Caco-2 (cell line): ENCODE data around the gene TMEM204. TPM values are rescaled to one million over a fixed set of nuclear protein-coding genes. Genes with fewer than 3 reads are reported as not detected.

Experiments used
- Bru-seq: library from RNA; stranded (reverse); fragments of 400-500 nt; gene quantifications from one replicate; lab custom pipeline; 2021; lab: Mats Ljungman, UMichigan
- BruChase-seq, 2 experiments: library from RNA; stranded (reverse); fragments of 400-500 nt; gene quantifications; one replicate each; lab custom pipeline; 2021; lab: Mats Ljungman, UMichigan
- BruUV-seq: library from RNA; stranded (reverse); fragments of 400-500 nt; replicated peaks from 2 replicates; lab custom pipeline; 2021; lab: Mats Ljungman, UMichigan
- CTCF ChIA-PET: fragments of 300-600 bp; sonication (Branson Sonifier 250); formaldehyde crosslinking; loops from one replicate; lab custom pipeline; 2022; ENCODE audit warnings: antibody characterized with exemption; lab: Charles Lee
- POLR2A ChIA-PET: fragments of 300-600 bp; sonication (Branson Sonifier 250); formaldehyde crosslinking; loops from one replicate; lab custom pipeline; 2022; ENCODE audit warnings: antibody characterized with exemption; lab: Charles Lee
- DNase-seq, 2 experiments: peaks; one replicate each; pipeline versions ENCODE4 v3.0.0 to v3.0.0-alpha.2; 2020 to 2022
- H3K27me3 ChIP-seq: replicated peaks from 2 replicates; pipeline ENCODE4 v1.6.0; 2011; ENCODE audit warnings: low read length; ENCODE audit not compliant: control insufficient read depth, insufficient read depth
- H3K36me3 ChIP-seq: 2 replicates; pipeline ENCODE4 v1.5.1; 2011; ENCODE audit warnings: low read length; ENCODE audit not compliant: control insufficient read depth, insufficient read depth
- H3K4me1 ChIP-seq: fragments of 250-450 bp; sonication (Bioruptor Pico); 2 replicates; pipeline ENCODE4 v1.5.1; 2020; ENCODE audit warnings: mild to moderate bottlenecking
- H3K4me3 ChIP-seq: 2 replicates; pipeline ENCODE4 v1.5.1; 2011; ENCODE audit warnings: low read depth, mild to moderate bottlenecking, control low read depth, low read length
- H3K9me3 ChIP-seq: fragments of 250-450 bp; sonication (Bioruptor Pico); 2 replicates; pipeline ENCODE4 v1.5.1; 2020; ENCODE audit warnings: mild to moderate bottlenecking, moderate library complexity
- H3K27ac Mint-ChIP-seq: one replicate; pipeline ENCODE4 v1.8.0; 2022; ENCODE audit warnings: mixed read lengths; ENCODE audit not compliant: unreplicated experiment
- H3K27me3 Mint-ChIP-seq: one replicate; pipeline ENCODE4 v1.8.0; 2022; ENCODE audit warnings: mixed read lengths; ENCODE audit not compliant: insufficient read depth, unreplicated experiment
- H3K36me3 Mint-ChIP-seq: one replicate; pipeline ENCODE4 v1.8.0; 2022; ENCODE audit warnings: mild to moderate bottlenecking, mixed read lengths; ENCODE audit not compliant: insufficient read depth, unreplicated experiment
- H3K4me1 Mint-ChIP-seq: one replicate; pipeline ENCODE4 v1.8.0; 2022; ENCODE audit warnings: low read depth, mixed read lengths; ENCODE audit not compliant: unreplicated experiment
- H3K4me3 Mint-ChIP-seq: one replicate; pipeline ENCODE4 v1.8.0; 2022; ENCODE audit warnings: mild to moderate bottlenecking, moderate library complexity, mixed read lengths; ENCODE audit not compliant: unreplicated experiment
- H3K9me3 Mint-ChIP-seq: one replicate; pipeline ENCODE4 v1.8.0; 2022; ENCODE audit warnings: mixed read lengths; ENCODE audit not compliant: unreplicated experiment
- intact Hi-C: fragments of 100-400 bp; cut with micrococcal nuclease; formaldehyde crosslinking; loops from one replicate; pipeline ENCODE4 v1.10.0; 2022; ENCODE audit not compliant: unreplicated experiment
- long read RNA-seq: library from polyadenylated mRNA; stranded (forward); transcript quantifications from one replicate; pipeline ENCODE4 v2.0.0, GENCODE V29; 2022
- total RNA-seq: library from RNA; stranded (reverse); gene quantifications from 2 replicates; pipeline ENCODE4 v1.2.3, GENCODE V29; 2022
- TF ChIP-seq, protein P1 (sequence below), 2 experiments: fragments of 200-600 bp in 1 of 2; IDR thresholded peaks; 1 replicate in 1 of 2; 2 replicates in 1 of 2; pipeline versions ENCODE4 v1.5.1 to v1.8.0; 2011 to 2022; ENCODE audit warnings: antibody characterized with exemption in 1 of 2, control low read depth in 1 of 2, inconsistent platforms in 1 of 2, low read depth in 1 of 2, low read length in 1 of 2, mild to moderate bottlenecking in 1 of 2, moderate library complexity in 1 of 2; ENCODE audit not compliant: insufficient read depth in 1 of 2, severe bottlenecking in 1 of 2, unreplicated experiment in 1 of 2

The TMEM204 gene
- total RNA-seq, result not detected in 2 replicates
- Bru-seq, nascent RNA, result not detected
- not detected for BruChase-seq, experiment 1, labeled RNA remaining after a 2-hour chase
- percentile 4 among the genes with signal in this experiment for BruChase-seq, experiment 2, labeled RNA remaining after a 6-hour chase
- long read RNA-seq, partial matches to known transcripts, result 0 of 3 reads
- long read RNA-seq, other reads (novel, unspliced or antisense), result 3 of 3 reads

DNA sequence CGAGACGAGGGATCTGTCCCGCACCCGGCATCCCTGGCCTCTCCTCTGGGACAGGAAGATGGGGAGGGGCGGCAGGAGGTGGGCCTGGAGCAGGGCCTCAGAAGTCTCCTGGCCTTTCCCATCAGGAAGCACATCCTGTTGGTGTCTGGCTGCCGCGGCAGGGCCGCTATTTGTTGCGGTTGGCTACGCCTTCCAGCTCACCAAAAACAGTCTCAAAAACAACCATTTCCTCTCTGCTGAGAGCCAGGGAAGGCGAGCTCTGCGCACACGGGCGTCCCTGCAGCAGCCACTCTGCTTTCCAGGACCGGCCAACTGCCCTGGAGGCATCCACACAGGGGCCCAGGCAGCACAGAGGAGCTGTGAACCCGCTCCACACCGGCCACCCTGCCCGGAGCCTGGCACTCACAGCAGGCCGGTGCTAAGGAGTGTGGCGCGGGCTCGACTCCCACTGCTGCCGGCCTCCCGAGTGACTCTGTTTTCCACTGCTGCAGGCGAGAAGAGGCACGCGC is at the start of gene TMEM204:
TSS of gene TMEM204 (plus strand) at position 224 of the 509 bp plus-strand sequence. CDS start 610 bp downstream, outside the sequence.
- BruUV-seq, result no TSS peak
- POLR2A ChIA-PET, result no interaction called here
- Mint-ChIP-seq H3K27ac (no peak within 1 kb of the TSS), H3K27me3 (no peaks in the 10 kb centered on the region), H3K9me3 (no peaks in the 10 kb centered on the region), H3K36me3 (no peaks in the 10 kb centered on the region), H3K4me3 (no peak within 1 kb of the TSS), H3K4me1 (no peaks in the 10 kb centered on the region)
- CTCF ChIA-PET, result no interaction called here
- no peak for DNase-seq
- Histone ChIP-seq H3K4me1 (no peaks in the 10 kb centered on the region), H3K27me3 (no peaks in the 10 kb centered on the region), H3K36me3 (no peaks in the 10 kb centered on the region), H3K4me3 (no peak within 1 kb of the TSS), H3K9me3 (no peaks in the 10 kb centered on the region)
- intact Hi-C loops, result no loop called here
- TF ChIP-seq, protein P1, sequence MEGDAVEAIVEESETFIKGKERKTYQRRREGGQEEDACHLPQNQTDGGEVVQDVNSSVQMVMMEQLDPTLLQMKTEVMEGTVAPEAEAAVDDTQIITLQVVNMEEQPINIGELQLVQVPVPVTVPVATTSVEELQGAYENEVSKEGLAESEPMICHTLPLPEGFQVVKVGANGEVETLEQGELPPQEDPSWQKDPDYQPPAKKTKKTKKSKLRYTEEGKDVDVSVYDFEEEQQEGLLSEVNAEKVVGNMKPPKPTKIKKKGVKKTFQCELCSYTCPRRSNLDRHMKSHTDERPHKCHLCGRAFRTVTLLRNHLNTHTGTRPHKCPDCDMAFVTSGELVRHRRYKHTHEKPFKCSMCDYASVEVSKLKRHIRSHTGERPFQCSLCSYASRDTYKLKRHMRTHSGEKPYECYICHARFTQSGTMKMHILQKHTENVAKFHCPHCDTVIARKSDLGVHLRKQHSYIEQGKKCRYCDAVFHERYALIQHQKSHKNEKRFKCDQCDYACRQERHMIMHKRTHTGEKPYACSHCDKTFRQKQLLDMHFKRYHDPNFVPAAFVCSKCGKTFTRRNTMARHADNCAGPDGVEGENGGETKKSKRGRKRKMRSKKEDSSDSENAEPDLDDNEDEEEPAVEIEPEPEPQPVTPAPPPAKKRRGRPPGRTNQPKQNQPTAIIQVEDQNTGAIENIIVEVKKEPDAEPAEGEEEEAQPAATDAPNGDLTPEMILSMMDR (IDR thresholded peaks at IDR 0.05; ENCODE audit: insufficient read depth in 1 of 2, low read depth in 1 of 2, low read length in 1 of 2, severe bottlenecking in 1 of 2, unreplicated experiment in 1 of 2), result no peak

DNA sequence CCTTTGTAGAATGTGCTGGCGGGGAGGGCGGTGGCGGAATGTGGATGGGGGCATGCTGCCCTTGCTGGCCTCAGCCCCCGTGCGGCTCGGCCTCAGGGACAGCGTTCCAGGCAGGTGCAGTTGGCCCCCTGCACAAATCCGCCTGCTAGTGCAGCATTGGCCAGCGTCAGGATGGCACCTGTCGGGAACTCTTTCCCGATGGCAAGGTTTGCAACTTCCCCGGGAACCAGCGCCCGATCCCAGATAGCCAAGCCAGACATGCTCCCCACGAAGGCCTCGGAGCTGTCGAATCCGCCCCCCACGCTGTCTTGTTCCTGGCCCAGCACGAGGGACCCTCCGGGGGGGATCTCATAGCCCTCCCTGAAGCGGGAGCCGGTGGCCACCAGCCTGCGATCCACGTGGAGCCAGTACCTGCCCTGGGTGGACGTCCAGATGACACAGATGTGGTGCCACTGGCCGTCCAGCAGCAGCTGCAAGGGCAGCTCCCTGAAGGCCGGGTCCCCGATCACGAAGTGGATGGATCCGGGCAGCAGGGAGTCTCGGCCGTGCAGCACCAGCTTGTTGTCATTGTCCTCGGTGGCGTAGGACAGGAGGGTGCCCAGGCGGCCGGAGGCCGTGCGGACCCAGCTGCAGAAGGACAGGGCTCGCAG is 47.5 kb upstream of the TMEM204 start:
- intact Hi-C loops, result no loop called here
- no peaks in the 10 kb centered on the region for H3K36me3 Mint-ChIP-seq
- Histone ChIP-seq H3K27me3 (no peaks in the 10 kb centered on the region), H3K9me3 (no peaks in the 10 kb centered on the region), H3K36me3 (no peaks in the 10 kb centered on the region), H3K4me1 (no peaks in the 10 kb centered on the region), H3K4me3 (no peak overlapping the region)
- ChIA-PET POLR2A (no interaction called here), CTCF (no interaction called here)
- H3K27ac Mint-ChIP-seq, result no peak overlapping the region
- no peak for DNase-seq
- H3K4me1 Mint-ChIP-seq, result no peaks in the 10 kb centered on the region
- H3K27me3 Mint-ChIP-seq, result no peaks in the 10 kb centered on the region
- no peaks in the 10 kb centered on the region for H3K9me3 Mint-ChIP-seq
- TF ChIP-seq, protein P1 (IDR thresholded peaks at IDR 0.05; ENCODE audit: insufficient read depth in 1 of 2, low read depth in 1 of 2, low read length in 1 of 2, severe bottlenecking in 1 of 2, unreplicated experiment in 1 of 2), result no peak
- no peak overlapping the region for H3K4me3 Mint-ChIP-seq
- no TSS peak for BruUV-seq

DNA sequence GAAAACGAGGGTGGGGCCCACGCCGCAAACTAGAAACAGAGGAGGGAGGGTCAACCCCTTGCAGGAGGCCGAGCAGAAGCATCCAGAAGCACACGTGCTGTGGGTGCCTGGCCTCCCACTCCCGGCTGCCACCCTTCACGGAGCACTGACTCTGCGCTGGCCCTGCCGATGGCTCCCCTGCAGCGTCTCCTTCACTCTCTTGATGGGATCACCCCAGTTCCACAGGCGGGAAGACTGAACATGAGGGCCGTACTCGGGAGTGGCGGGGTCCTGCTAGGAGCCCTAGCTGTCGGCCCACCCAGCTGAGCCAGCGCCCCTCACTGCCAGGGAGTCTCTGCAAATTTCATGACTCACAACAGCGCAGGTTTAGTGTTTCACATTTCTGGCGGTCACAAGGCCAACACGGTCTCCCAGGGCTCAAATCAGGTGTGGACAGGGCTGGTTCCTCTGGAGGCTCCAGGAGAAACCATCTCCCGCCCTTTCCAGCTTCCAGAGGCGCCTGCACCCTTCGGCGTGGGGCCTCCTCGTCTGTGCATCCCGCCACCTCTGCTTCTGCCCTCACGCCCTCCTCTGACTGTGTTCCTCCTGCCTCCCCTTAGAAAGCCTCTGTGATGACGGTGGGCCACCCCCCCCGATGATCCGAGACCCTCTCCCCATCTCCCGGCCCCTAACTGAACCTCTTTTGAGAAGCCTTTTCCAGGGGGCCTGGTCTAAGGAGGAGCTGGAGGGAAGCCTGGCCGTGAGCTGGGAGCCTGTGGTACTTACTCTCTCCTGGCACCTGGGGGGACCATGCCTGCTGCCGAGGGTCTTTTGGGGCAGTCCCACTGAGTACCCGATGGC is 46.7 kb upstream of the TMEM204 start:
- Histone ChIP-seq H3K4me1 (no peaks in the 10 kb centered on the region), H3K36me3 (no peaks in the 10 kb centered on the region), H3K27me3 (no peaks in the 10 kb centered on the region), H3K9me3 (no peaks in the 10 kb centered on the region), H3K4me3 (no peak overlapping the region)
- ChIA-PET CTCF (no interaction called here), POLR2A (no interaction called here)
- no peaks in the 10 kb centered on the region for H3K9me3 Mint-ChIP-seq
- H3K4me1 Mint-ChIP-seq, result no peaks in the 10 kb centered on the region
- no TSS peak for BruUV-seq
- no peak overlapping the region for H3K27ac Mint-ChIP-seq
- no peaks in the 10 kb centered on the region for H3K36me3 Mint-ChIP-seq
- DNase-seq, result no peak
- TF ChIP-seq, protein P1 (IDR thresholded peaks at IDR 0.05; ENCODE audit: insufficient read depth in 1 of 2, low read depth in 1 of 2, low read length in 1 of 2, severe bottlenecking in 1 of 2, unreplicated experiment in 1 of 2), result no peak
- H3K27me3 Mint-ChIP-seq, result no peaks in the 10 kb centered on the region
- intact Hi-C loops, result no loop called here
- H3K4me3 Mint-ChIP-seq, result no peak overlapping the region
